Choroid plexus epithelial cell (primary cell): ENCODE results near the gene P3R3URF.

ENCODE experiments used
- DNase-seq: peaks from one replicate; pipeline ENCODE4 v3.0.0-alpha.2; 2010; ENCODE audit warnings: low read depth
- H3K4me3 ChIP-seq: 2 replicates; pipeline ENCODE4 v1.5.1; 2011; ENCODE audit warnings: low read depth, mild to moderate bottlenecking, control low read depth, low read length, moderate library complexity
- CTCF ChIP-seq: conservative IDR thresholded peaks from 2 replicates; pipeline ENCODE4 v1.5.1; 2011; ENCODE audit warnings: low read depth, mild to moderate bottlenecking, control low read depth, inconsistent platforms, low read length, moderate library complexity

P3R3URF gene

GRCh38 chr1:46218443-46218842 lies 42.2 kb upstream of the P3R3URF start:
- no peak for TF ChIP-seq CTCF
- no peak overlapping the region for H3K4me3 ChIP-seq
- DNase-seq = no peak

GRCh38 chr1:46215504-46215903 lies 39.2 kb upstream of the P3R3URF start:
- no peak for TF ChIP-seq CTCF
- H3K4me3 ChIP-seq = no peak overlapping the region
- no peak for DNase-seq

- no peak overlapping the region for H3K4me3 ChIP-seq
- TF ChIP-seq CTCF = no peak
These were observed 34.8 kb upstream of the P3R3URF start for GRCh38 chr1:46211051-46211450.

GRCh38 chr1:46210561-46210960 lies 34.3 kb upstream of the P3R3URF start:
- no peak for TF ChIP-seq CTCF
- no peak overlapping the region for H3K4me3 ChIP-seq
- no peak for DNase-seq

More at GRCh38 chr1:46211051-46211450, 34.8 kb upstream of the P3R3URF start:
- no peak for DNase-seq

GRCh38 chr1:46206399-46206798 lies 30.1 kb upstream of the P3R3URF start:
- no peak overlapping the region for H3K4me3 ChIP-seq
- TF ChIP-seq CTCF = no peak
- no peak for DNase-seq

GRCh38 chr1:46205791-46206190 lies 29.5 kb upstream of the P3R3URF start:
- H3K4me3 ChIP-seq = no peak overlapping the region
- TF ChIP-seq CTCF = no peak

GRCh38 chr1:46205141-46205540 lies 28.9 kb upstream of the P3R3URF start:
- TF ChIP-seq CTCF = no peak
- no peak overlapping the region for H3K4me3 ChIP-seq
- DNase-seq = no peak

More at GRCh38 chr1:46205791-46206190, 29.5 kb upstream of the P3R3URF start:
- no peak for DNase-seq
